Measurements from ENCODE around the gene PACSIN1.

PACSIN1 gene

DNA sequence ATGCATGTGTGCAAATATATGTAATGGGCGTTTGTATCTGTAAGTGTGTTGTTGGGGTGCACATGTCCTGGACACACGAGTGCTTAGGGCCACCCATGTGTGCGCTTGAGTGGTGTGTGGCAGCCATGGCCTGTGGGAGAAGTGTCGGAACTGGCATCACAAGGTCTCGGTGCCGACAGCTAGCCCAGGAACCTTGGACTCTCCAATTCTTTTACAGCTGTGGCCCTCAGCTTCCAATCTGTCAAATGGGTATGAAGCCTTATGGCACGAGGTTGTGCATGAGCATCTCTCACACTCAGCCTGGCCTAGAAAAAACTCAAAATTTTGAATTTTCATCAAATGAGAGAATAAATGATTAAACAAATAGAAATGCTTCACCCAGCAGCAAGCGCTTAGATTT, 48.2 kb downstream of the PACSIN1 start:
- DNase-seq, result no peak

DNA sequence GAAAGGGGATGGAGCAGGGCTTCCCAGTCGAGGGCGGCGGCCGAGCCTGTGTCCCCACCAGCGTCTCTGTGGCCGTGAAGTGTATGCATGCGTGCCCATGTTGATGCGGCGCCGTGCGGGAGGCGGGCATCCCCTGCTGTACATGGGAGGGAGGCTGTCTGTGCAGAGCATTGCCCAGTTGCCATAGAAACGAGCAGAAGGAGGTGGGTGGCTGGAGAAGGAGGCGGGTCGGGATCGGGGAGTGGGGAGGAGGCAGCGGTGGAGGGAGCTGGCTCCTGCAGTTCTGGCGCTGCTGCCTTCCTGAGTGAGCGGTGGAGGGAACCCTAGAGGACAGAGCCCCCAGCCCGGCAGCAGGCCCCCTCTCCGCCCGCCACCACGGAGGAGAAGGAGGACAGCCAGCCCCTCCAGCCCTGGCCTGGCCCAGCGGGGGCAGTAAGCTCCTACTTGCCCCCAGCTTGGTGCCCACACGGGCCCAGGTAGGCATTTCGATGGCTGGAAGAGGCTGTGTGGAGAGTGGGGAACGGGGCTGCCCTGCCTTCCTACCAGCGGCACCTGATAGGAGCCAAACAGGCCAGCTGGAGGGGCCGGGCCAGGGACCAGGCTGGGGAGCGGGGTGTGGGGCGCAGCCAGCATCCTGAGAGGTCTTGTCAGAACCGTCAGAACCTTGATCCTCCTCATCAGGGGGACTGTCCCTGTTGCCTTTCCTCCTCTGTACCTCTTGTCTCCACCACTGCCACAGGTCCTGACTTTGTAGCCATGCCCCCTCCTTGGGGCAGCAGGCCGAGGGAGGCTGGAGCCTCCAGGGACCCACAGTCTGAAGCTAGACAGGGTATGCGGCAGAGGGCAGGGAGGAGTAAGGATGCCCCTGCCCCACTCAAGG, 49.0 kb downstream of the PACSIN1 start:
- DNase-seq, result peak in 42 of 56 donors; percentile 21 to 88 (median 66)

DNA sequence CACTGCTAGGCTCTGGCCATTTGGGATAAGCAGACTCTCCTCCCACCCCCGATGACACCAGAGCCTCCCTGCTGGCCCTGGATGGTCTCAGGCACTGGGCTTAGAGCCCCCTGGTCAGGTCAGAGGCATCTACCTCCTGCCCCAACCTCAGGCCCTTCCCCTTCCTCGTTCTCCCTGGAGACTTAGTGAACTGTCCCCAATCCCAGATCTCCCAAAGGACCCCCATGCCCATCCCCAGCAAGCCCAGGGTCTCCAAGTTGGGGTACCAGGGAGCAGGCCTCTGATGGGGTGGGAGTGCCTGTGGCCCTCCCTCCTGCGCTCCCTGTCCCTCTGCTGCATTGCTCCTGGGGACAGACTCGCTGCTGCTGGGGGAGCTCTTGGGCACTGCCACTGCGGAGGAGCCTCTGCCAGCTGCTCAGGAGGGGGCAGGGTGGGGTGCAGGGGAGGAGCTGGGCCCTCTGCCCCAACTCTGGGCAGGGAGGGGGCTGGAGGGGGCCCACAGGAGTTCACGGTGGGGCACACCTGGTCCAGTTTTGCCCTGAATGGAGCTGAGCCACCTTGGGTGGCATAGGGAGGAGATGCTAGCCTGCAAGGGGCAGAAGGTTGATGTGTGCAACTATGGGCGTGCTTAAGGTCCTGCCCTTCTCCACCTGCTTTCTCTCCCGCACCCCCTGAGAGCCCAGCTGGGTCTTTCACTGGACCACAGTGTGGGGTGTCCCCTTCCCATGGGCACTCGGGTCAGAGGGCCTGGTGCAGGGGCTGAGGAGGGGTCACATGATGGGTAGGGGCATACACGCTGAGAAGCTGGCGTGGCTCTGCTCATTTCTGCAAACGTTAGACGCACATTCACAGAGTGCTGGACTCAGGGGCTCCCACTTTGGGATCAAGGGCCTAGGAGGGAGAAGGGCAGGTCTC, 49.9 kb downstream of the PACSIN1 start:
- peak in 2 of 56 donors; percentile 20 to 22 for DNase-seq

DNA sequence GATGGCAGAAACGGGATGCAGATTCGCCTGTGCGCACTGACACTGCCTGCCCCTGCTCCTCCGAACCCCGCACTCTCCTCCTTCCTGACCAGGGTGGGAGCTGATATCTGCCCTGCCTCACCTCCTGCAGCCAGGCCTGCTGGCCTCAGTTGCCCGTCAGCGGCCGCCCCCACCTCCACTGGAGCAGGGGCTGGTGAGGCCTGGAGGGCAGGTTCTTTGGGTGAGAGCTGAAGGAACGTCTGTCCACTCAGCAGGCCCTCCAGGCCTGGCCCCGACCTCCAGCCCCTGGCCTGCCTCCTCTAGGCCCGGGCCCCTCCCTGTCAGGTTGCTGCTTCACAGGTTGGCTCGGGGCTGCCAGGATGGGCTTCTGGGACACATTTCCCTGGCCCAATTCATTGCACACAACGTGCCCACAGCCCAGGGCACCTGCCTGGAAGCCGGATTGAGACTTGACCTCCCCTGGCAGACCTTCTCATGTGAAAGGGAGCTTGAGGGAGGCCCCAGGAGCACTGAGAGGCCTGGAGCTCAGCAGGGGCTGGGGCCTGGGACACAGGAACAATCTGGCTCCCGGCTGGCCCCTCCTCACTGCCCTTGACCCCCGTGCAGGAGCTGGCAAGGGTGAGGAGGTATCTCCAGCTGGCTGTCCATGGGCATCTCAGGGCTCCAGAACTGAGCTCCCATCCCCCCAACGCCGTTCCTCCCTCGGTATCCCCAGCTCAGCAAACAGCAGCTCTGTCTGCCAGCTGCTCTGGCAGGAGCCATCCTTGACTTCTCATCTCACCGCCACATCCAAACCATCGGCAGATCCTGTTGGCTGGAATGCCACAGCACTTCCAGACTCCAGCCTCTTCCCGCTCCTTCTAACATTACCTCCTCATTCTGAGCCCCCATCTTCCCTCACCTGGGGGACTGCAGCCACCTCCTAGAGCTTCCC, 50.8 kb downstream of the PACSIN1 start:
- no peak for DNase-seq

DNA sequence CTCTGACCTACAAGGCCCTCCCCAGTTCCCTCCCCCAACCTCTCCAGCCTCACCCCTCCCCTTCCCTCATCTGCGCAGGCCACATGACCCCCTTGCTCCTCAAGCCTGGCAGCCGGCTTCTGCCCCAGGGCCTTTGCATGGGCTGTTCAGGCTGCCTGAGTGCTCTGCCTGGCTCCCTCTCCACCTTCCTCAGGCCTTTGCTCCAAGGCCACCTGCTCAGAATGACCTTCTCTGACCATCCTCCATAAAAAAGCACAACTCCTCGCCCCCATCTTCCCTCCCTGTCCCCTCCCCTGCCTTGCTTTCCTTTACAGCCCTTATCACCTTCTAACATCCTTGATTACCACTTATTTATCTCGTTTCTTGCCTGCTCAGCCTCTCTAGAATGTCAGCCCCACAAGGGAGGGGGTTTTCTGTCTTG, 51.6 kb downstream of the PACSIN1 start:
- DNase-seq, result no peak

DNA sequence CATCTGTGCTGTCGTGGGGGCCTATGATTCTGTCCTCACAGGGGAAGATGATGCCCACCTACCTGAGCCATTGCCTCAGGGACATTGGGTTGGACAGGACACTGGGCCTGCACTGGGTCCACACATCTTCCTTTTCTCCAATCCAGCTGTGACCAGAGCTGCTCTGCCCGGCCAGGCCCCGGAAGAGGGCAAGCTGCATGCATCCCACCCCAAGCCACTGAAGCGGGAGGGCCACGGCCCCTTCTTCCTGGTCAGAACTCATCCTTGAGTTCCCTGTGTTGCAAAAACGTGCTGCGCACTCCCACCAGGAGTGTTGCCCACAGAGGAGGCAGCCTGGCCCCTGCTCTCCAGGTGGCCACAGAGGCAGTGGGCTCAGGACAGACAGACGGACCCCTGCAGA, 52.1 kb downstream of the PACSIN1 start:
- DNase-seq, result no peak

DNA sequence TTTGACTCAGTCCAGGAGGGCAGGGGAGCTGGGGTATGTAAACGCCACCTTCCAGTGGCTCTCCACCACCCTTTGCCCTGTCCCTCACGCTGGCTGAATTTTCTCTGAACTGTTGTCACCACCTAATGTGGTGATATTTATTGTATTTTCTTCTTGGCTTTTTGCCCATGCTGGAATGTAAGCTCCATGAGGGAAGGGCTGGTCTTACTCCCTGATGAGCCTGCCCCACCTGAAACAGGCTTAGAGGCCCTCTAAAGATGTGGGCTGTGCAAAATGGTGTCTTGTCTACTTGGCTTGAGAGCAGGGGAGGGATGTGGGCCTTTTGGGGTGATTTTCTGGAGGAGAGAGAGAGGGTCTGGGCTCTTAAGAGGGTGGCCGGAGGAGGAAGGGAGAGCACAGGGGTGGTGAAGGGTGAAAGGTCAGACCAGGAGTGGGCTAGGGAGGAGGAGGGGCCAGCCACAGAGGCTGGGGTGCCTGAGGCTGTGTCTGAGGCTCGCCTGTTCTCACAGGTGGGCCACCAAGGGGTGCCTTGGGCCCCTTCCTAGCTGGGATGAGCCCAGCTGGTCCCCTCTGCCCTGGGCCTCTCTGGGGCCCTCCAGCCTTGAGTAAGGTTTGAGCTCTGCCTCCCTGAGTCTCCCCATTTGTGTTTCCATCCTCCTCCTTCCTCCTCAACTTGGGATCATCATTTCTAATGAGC, 52.9 kb downstream of the PACSIN1 start:
- no peak for DNase-seq

DNA sequence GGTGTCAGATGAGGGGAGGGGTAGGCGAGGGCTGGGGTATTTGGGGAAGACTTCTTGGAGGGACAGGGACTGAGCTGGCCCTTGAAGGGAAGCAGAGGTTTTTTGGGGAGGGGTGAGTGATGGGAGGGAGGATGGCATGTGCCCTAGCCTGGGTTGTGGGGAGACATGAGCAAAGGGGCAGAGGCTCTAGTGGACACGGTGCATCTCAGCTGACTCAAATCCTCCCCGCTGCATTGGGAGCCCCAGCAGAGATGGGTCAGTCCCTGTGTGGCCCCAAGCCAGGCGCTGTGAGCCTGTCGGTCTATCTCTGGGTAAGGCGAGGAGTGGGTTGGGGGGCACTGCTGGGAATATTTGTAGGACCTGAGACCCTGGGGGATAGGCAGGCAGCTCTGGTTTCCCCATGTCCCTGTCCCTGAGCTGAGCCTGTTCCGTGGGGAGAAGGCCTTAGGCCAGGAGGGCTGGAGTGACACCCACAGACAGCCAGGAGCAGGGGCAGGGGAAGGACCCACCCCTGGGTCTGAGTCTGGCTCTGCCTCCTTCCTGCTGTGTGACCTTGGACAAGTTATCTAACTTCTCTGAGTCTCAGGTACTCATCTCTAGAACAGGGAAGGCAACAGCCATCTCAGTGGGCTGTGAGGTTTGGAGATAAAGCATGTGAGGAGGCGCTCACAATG, 54.2 kb downstream of the PACSIN1 start:
- DNase-seq, result no peak

DNA sequence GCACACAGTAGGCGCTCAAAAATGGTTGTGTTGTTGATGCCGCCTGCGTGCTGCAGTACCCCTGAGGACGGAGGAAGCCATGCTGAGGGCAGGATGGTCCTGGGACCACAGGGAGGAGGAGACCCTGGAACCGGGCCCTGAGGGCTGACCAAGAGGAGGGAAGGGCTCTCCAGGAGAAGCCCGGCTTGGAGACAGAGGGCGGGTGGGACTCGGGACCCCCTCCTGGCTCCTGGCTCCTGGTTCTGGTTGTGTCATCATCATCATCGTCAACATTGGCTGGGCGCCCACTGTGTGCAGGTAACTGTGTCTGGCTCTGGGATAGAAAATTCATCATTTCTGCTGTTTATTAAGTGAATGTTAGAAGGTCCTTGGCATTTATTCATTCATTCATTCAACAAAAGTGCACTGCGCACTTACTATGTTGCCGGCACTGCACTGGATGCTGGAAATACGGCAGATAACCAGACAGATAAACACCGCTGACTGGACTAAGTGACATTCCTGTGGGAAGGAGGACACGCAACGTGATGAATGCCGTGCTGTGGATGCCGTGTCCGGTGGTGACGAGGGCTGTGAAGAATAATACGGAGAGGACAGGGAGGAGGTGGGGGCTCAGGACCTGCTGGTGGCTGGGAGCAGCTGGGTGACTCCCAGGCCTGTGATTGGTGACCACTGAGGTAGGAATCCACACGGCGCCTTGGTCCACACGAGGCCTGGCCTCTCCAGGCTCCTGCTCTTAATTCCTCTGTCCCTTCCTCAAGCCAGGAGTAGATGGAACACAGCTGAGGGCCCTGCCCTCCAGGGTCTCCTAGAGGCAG, 55.0 kb downstream of the PACSIN1 start:
- no peak for DNase-seq

DNA sequence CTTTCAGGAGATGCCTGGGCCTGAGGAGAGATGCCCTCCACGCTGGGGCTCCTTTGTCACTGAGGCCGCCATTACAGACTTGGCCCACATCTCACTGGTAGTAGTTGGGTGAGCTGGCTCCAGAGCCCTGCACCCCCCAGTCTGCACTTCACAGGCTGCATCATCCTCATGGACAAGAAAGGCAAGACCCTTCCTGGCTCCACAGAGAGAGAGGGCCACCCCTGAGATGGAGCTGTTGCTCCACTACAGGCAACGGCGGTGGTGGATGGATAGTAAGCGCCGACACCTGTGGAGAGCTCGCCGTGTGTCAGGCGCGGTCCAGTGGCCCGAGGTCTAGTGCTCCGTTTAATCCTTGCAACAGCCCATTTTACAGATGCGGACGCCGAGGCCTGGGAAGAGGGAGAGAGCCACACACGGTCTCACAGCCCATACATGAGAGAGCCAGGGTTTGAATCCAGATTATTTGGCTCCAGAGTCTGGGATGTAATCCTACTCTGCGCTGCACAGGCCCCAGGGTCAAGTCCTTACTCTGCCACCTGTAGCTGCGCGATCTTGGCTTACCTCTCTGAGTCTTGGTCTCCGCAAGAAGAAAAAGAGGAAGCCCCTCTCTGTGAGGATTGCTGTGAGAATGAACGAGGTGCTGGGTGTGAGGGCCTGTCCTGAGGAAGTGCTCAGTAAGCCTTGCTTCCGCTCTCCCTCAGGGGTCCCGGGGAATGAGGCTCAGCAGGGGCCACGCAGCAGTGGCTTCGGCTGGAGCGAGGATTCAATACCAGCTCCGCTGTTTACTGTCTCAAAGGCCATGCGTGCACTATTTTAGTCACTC, 55.8 kb downstream of the PACSIN1 start:
- DNase-seq, result no peak

DNA sequence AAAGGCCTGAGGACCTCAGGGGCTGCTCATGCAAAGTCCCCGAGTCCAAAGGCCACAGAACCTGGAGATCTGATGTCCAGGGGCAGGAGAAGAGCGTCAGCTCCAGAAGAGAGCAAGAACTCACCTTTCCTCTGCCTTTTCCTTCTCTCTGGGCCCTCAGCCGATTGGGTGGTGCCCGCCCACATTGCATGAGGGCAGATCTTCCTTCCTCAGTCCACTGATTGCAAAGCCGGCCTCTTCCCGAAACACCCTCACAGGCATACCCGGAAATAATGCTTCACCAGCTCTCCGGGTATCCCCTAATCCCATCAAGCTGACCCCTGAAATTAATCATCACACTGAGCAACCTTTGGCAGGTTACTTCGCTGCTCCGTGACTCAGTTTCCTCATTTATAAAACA, 56.9 kb downstream of the PACSIN1 start:
- no peak for DNase-seq

DNA sequence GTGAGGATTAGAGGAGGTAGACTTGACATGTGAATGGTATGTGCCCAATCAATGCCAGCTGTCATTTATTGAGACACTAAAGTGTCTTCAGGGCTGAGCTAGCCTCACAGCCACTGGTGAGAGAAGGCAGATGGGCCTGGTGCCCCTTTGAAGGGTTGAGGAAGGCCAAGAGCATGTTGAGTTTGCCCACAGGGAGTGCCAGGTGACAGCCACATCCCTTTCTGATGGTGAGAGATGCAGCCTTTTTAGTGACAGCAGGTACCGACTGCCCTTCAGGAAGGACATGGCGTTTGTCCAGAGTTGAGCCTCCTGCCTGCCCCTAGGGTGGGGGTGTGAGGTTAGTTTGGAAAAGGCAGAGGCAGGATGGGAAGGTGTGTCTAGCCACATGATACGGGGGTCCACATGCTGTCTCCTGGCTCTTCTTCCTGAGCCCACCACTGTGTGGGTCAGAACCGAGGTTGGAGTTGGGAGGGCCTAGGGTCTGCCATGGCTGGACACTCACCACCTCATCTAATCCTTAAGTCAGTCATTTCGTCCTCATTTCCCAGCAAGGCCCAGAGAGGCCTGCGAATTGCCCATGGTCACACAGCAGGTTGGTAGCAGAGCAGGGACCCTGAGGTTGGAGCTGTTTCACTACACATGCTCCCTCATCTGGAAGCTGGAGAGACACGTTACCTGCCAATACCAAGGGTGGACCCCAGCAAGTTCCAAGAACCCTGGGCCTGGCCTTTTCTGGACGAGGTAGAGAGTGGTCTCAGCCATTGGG, 57.7 kb downstream of the PACSIN1 start:
- no peak for DNase-seq

DNA sequence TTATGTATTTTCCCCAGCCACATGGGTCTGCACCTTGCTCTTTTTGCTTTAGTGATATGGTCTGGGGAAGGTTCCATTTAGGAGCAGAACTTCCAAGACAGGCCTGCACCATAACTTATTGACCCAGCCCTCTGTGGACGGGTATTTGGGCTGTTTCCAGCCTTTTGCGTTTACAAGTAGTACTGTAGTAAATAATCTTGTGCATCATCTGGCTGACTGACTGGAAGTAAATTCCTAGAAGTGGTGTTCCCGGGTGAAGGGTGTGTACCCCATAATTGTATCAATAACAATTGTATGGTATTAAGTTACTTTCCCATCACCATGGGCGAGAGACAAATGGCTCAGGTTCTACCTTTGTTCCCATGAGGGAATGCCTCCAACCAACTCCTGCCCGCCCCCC, 58.6 kb downstream of the PACSIN1 start:
- DNase-seq, result no peak

DNA sequence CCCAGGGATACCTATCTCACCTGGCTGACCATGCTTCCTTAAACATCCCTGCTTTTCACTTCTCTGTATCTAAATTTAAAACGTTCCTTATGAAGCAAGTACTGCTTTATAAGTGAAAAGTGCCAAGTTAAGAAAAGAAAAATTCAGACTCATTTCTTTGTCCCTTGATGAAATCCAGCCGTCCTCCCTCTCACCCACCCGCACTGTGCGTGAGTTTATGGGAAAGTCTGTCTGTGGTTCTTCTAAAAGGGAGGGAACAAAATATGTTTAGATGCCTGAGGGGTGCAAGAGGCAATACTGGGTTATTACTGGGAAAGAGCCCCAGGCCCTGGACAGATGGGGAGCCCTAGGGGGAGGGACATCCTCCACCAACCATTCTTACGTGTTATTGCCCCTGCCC, 59.1 kb downstream of the PACSIN1 start:
- DNase-seq, result no peak

DNA sequence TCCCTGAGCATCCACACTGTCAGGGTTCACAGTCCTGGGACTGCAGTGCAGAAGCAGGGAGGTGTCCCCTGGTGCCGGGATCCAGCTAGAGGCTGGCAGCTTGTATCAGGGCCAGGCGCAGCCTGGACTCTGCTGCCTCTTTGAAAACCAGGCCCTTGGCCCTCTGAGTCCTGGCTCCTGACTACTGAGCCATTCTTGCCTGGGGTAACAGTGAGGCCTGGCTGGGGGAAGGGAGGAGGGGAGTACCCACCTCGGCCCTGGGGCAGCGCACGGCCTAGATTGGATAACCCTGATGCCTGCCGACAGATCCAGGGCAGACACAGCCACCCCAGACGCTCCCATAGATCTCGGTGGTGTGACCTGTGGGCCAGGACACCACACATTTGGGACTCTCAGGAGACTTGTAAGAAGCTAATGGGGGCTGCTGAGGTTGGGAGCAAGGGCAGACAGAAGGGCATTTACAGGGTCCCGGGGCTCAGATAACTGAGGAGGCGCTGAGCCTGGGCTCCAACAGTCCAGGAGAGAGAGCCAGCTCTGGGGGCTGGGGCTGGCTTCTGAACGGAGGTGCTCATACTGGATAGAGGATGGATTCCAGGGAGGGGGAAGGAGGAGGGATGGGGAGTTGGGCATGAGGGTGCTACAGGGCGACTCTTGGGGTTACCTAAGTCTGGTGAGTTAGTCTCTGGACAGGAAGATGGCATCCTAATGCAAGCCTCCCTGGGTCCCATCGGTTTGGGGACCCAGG, 59.7 kb downstream of the PACSIN1 start:
- peak in 1 of 56 donors; percentile 34 for DNase-seq

DNA sequence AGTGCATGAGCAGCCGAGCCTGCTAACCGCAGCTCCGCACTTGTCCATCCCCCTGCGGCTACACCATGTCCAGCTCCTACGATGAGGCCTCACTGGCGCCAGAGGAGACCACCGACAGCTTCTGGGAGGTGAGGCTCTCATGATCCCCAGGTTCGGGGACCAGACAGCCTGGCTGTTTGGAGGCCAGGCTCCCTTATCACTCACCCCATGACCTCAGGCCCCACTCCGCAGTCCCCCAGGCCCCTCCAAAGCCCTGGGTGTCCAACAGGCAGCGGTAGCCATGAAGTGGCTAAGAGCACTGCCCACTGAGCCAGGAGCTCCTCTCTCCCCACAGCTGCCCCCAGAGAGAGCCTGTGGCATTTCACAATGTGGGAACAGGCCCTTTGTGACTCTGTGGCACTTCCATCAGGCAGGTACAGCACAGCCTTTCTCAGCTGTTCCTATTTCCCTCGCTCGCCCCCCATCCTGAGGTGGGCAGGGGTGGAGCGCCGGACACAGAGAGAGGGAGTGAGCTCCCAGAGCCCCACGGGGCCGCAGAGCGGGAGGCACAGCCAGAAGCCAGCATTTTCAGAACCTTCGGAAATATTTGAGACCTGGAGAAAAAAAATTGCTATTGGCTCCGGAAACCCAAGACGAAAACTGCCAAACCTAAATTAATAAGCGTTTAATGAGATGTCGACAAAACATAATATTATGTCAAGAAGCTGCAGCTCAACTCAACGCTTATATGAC, 60.5 kb downstream of the PACSIN1 start:
- DNase-seq, result no peak
